Measurements from ENCODE around the gene CDSN.

DNA sequence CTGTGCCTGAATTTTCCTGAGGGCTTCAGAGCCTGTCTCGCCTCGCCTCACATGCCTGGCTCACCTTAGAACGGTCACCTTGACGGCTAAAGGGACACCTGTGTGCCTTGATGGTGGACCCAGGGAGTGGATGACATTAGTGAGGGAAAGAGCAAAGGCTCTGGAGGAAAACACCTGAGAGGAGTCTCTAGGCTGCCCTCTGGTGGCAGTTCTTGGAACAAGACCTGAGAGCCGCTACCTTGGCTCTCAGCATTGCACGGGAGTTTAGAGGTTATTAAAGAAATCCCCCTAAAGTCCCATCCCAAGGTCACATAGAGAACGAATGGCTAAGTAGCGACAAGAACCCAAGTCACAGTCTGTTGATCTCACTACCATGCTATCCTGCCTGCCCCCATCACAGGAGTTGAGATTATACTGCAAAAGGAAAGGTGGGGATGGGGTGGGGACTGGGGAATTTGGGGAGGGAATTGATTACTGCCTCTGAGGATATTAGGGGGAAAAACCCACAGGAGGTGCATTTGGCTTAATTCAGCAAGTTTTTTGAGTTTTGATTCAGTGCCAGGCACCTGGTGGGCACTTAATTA lies 7.9 kb upstream of the CDSN start:
- TF ChIP-seq CTCF (IDR thresholded peaks at IDR 0.05; ENCODE audit: insufficient read depth, low read length) (peak; percentile 84), REST (IDR thresholded peaks at IDR 0.05; ENCODE audit: insufficient replicate concordance, low read depth) (no peak), POLR2AphosphoS5 (IDR thresholded peaks at IDR 0.05; ENCODE audit: low read depth) (no peak), GABPA (IDR thresholded peaks at IDR 0.05; ENCODE audit: low read depth) (no peak), SPI1 (IDR thresholded peaks at IDR 0.05; ENCODE audit: borderline replicate concordance, low read depth) (no peak)
